Lower leg skin (tissue), 4 donors: ENCODE measurements around the gene WIPF3. TPM values are rescaled to one million over a fixed set of nuclear protein-coding genes. Genes with fewer than 3 reads are reported as not detected.

Source experiments
- DNase-seq, 2 donors: peaks; one replicate each; pipeline ENCODE4 v3.0.0-alpha.2; 2019; ENCODE audit warnings: low spot score in 2 of 2
- H3K4me3 ChIP-seq: fragments of 200-600 bp; sonication (generic); 2 replicates; pipeline ENCODE4 v1.5.1; 2017; ENCODE audit warnings: mild to moderate bottlenecking, low read depth; ENCODE audit not compliant: poor library complexity, severe bottlenecking
- CTCF ChIP-seq, 3 donors: fragments of 450-650 bp; IDR thresholded peaks; one replicate each; pipeline ENCODE4 v1.5.1; 2016; ENCODE audit warnings: antibody characterized with exemption in 3 of 3, mild to moderate bottlenecking in 3 of 3, moderate library complexity in 2 of 3
- POLR2A ChIP-seq, 2 donors: fragments of 450-650 bp; IDR thresholded peaks; one replicate each; pipeline ENCODE4 v1.6.1; 2016 to 2017; ENCODE audit warnings: antibody characterized with exemption in 2 of 2, mild to moderate bottlenecking in 1 of 2, moderate library complexity in 1 of 2
- whole genome bisulfite sequencing, 2 donors: methylation state at CpG; one replicate each; pipeline ENCODE4 v1.1.5; 2018; 5-methylcytosine and 5-hydroxymethylcytosine counted together
- intact Hi-C: fragments of 100-400 bp; cut with DNase I; formaldehyde crosslinking; loops from one replicate; pipeline ENCODE4 v1.15.0; 2023; ENCODE audit warnings: low total_unique reads
- total RNA-seq, 4 donors: library from RNA; depleted of rRNA; stranded (reverse); fragments of >200 nt; gene quantifications; one replicate each; pipeline ENCODE4 v1.1.0, GENCODE V29; 2016

Gene WIPF3
- total RNA-seq, 4 donors from 2014 or later = 0.23 to 1.2 (median 0.82) TPM

DNA sequence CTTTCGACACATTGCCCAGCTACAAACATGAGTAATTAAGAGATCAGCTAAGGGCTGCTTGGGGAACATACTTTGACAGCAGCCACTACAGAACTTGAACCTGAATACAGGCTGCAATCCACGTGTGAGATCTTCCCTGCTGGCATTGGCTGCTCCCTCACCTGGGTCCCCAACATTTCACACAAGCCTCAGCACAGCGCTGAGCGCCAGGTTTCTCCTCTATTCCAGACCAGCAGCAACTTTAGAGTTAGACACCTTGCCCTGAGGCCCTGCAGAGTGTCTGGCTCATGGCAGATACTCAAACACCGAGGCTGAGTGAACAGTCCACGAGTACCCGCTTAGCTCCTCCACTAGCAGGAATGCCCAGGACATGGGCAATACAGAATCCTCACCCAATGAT is 1.3 kb upstream of the WIPF3 start:
- 48 to 64% methylated on average over 7 of the region's 7 CpGs for WGBS, 2 donors
- intact Hi-C loops = no loop called here
- no peak for TF ChIP-seq POLR2A (IDR thresholded peaks at IDR 0.05)
- TF ChIP-seq CTCF (IDR thresholded peaks at IDR 0.05) = no peak
- no peak overlapping the region for H3K4me3 ChIP-seq
- DNase-seq = no peak

DNA sequence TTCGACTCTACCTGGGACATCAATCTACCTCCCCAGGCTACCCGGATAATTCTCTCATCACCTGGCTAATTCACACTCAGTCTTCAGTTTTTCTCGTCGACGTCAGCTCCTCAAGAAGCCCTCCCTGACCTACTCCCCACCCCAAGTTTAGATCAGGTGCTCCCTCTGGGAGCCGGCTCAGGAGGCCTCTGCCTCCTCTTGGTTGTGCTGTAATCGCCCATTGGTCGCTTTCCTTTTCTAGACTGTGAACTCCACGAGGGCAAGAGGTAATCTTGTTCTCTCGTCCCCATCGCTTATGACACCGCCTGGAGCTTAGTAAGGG is 461 bp upstream of the WIPF3 start:
- no peak overlapping the region for H3K4me3 ChIP-seq
- no peak for TF ChIP-seq CTCF (IDR thresholded peaks at IDR 0.05)
- no peak for TF ChIP-seq POLR2A (IDR thresholded peaks at IDR 0.05)
- intact Hi-C loops = no loop called here
- 62 to 64% methylated on average over 12 of the region's 12 CpGs for WGBS, 2 donors
- no peak for DNase-seq

GRCh38 chr7:29806995-29807841 is 910 bp downstream of the WIPF3 start:
- 7% methylated on average over 20 to 31 of the region's 43 CpGs for WGBS, 2 donors
- intact Hi-C loops = no loop called here
- no peak for DNase-seq
- TF ChIP-seq POLR2A (IDR thresholded peaks at IDR 0.05) = no peak
- TF ChIP-seq CTCF (IDR thresholded peaks at IDR 0.05) = no peak
- H3K4me3 ChIP-seq = peak overlapping the region; percentile 26

- H3K4me3 ChIP-seq = no peak overlapping the region
- intact Hi-C loops = no loop called here
Observed at GRCh38 chr7:29808075-29808801, 1.9 kb downstream of the WIPF3 start.

DNA sequence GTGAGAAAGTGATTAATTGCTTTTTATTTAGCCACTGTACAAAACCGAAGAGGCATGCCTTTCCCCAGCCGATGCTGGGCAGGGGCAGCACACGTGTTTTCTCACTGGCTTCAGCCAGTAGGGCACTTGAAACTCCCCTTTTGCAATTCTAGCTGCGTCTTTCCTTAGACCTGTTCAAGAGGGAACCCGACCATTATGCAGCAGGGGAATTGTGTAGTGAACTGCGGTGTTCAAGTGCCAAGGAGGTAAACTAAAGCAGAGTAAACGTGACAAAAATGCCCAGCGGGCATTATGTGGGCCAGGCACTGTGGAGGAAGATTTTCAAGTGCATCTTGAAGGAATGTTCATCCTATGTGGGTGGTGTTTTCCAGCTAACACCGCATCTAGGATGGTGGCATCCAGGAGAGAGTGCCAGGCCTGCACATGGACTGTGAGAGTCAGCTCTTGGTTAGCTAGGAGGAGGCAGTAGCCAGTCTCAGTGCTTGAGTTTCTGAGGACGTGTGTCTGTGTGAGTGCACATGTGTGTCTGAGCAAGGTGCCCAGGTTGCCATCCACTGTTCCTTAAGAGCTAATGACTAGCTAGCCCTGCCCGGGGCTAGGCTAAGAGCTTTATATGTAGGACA is 3.3 kb downstream of the WIPF3 start:
- H3K4me3 ChIP-seq = no peak overlapping the region
- DNase-seq = no peak
- WGBS, 2 donors = 73 to 77% methylated on average over 11 of the region's 11 CpGs
- intact Hi-C loops = no loop called here
- TF ChIP-seq CTCF (IDR thresholded peaks at IDR 0.05) = no peak
- no peak for TF ChIP-seq POLR2A (IDR thresholded peaks at IDR 0.05)

More at GRCh38 chr7:29808075-29808801, 1.9 kb downstream of the WIPF3 start:
- DNase-seq = no peak
- WGBS, 2 donors = 85 to 87% methylated on average over 7 of the region's 7 CpGs
- TF ChIP-seq POLR2A (IDR thresholded peaks at IDR 0.05) (no peak), CTCF (IDR thresholded peaks at IDR 0.05) (no peak)
